Measurements from ENCODE around the gene CLPTM1L. TPM values are rescaled to one million over a fixed set of nuclear protein-coding genes. Genes with fewer than 3 reads are reported as not detected.
"Not testable (repeated sequence)": the region's sequence is repeated elsewhere in the genome, so short reads cannot be mapped to it uniquely, and the experiment has no call there.

Gene CLPTM1L
- total RNA-seq, 2 experiments from 2014 or later, result 80.9 to 82.7 TPM

- DNase-seq (no peak), ATAC-seq (ENCODE audit: low read depth) (no peak)
- Mint-ChIP-seq H3K36me3 (no peaks in the 10 kb centered on the region), H3K27me3 (peaks cover 20% of the 10 kb centered on the region), H3K4me3 (no peak overlapping the region), H3K27ac (no peak overlapping the region), H3K4me1 (no peaks in the 10 kb centered on the region), H3K9me3 (no peaks in the 10 kb centered on the region)
- POLR2A ChIA-PET, result interaction anchor here (1.2 kb wide), 1 partner anchor 10 kb away, joined by 3 read pairs; no protein-coding TSS in a partner anchor
Measured at GRCh38 chr5:1294206-1294834, 50.6 kb downstream of the CLPTM1L start.

GRCh38 chr5:1293416-1294205 lies 51.3 kb downstream of the CLPTM1L start:
- H3K4me3 Mint-ChIP-seq, result no peak overlapping the region
- no peaks in the 10 kb centered on the region for H3K4me1 Mint-ChIP-seq
- no peaks in the 10 kb centered on the region for H3K36me3 Mint-ChIP-seq
- DNase-seq (no peak), ATAC-seq (ENCODE audit: low read depth) (no peak)
- H3K27ac Mint-ChIP-seq, result no peak overlapping the region
- POLR2A ChIA-PET, result interaction anchor here (1.2 kb wide), 1 partner anchor 9 kb away, joined by 3 read pairs; no protein-coding TSS in a partner anchor
- no peaks in the 10 kb centered on the region for H3K9me3 Mint-ChIP-seq
- H3K27me3 Mint-ChIP-seq, result peaks cover 18% of the 10 kb centered on the region

- Mint-ChIP-seq H3K36me3 (peaks cover 1% of the 10 kb centered on the region), H3K4me1 (no peaks in the 10 kb centered on the region), H3K9me3 (peaks cover 2% of the 10 kb centered on the region), H3K4me3 (no peak overlapping the region), H3K27me3 (peaks cover 18% of the 10 kb centered on the region), H3K27ac (no peak overlapping the region)
- DNase-seq (no peak), ATAC-seq (ENCODE audit: low read depth) (no peak)
- POLR2A ChIA-PET, result no interaction called here
Measured at GRCh38 chr5:1292846-1293415, 52.0 kb downstream of the CLPTM1L start.

- peaks cover 15% of the 10 kb centered on the region for H3K27me3 Mint-ChIP-seq
- ATAC-seq (ENCODE audit: low read depth) (no peak), DNase-seq (no peak)
- peaks cover 1% of the 10 kb centered on the region for H3K36me3 Mint-ChIP-seq
- H3K4me1 Mint-ChIP-seq, result no peaks in the 10 kb centered on the region
- H3K27ac Mint-ChIP-seq, result no peak overlapping the region
- POLR2A ChIA-PET, result no interaction called here
- H3K4me3 Mint-ChIP-seq, result no peak overlapping the region
- H3K9me3 Mint-ChIP-seq, result peaks cover 4% of the 10 kb centered on the region
Measured at GRCh38 chr5:1292139-1292538, 52.8 kb downstream of the CLPTM1L start.

GRCh38 chr5:1291611-1292080 lies 53.3 kb downstream of the CLPTM1L start:
- ATAC-seq (ENCODE audit: low read depth) (no peak), DNase-seq (no peak)
- Mint-ChIP-seq H3K4me1 (no peaks in the 10 kb centered on the region), H3K9me3 (peaks cover 4% of the 10 kb centered on the region), H3K27me3 (peaks cover 11% of the 10 kb centered on the region), H3K36me3 (peaks cover 1% of the 10 kb centered on the region), H3K27ac (no peak overlapping the region), H3K4me3 (no peak overlapping the region)
- POLR2A ChIA-PET, result no interaction called here

- H3K4me3 Mint-ChIP-seq; DNase-seq; H3K9me3 Mint-ChIP-seq; ATAC-seq (ENCODE audit: low read depth); H3K36me3 Mint-ChIP-seq; H3K27me3 Mint-ChIP-seq; POLR2A ChIA-PET; H3K27ac Mint-ChIP-seq; H3K4me1 Mint-ChIP-seq: not testable (repeated sequence)
Measured at GRCh38 chr5:1290956-1291355, 53.9 kb downstream of the CLPTM1L start.

GRCh38 chr5:1289559-1289958 lies 55.3 kb downstream of the CLPTM1L start:
- H3K4me3 Mint-ChIP-seq; H3K36me3 Mint-ChIP-seq; POLR2A ChIA-PET; H3K9me3 Mint-ChIP-seq; H3K4me1 Mint-ChIP-seq; H3K27me3 Mint-ChIP-seq; H3K27ac Mint-ChIP-seq; ATAC-seq (ENCODE audit: low read depth): not testable (repeated sequence)
- peak; percentile 24 for DNase-seq

- Mint-ChIP-seq H3K36me3 (peaks cover 1% of the 10 kb centered on the region), H3K4me1 (no peaks in the 10 kb centered on the region), H3K4me3 (no peak overlapping the region), H3K27ac (no peak overlapping the region), H3K9me3 (peaks cover 4% of the 10 kb centered on the region), H3K27me3 (no peaks in the 10 kb centered on the region)
- POLR2A ChIA-PET, result no interaction called here
- peak; percentile 25 for DNase-seq
- no peak for ATAC-seq (ENCODE audit: low read depth)
Measured at GRCh38 chr5:1288439-1289335, 56.2 kb downstream of the CLPTM1L start.

GRCh38 chr5:1285883-1286291 lies 59.0 kb downstream of the CLPTM1L start:
- Mint-ChIP-seq H3K27ac (no peak overlapping the region), H3K27me3 (no peaks in the 10 kb centered on the region), H3K4me1 (no peaks in the 10 kb centered on the region), H3K9me3 (peaks cover 4% of the 10 kb centered on the region), H3K4me3 (no peak overlapping the region), H3K36me3 (peaks cover 1% of the 10 kb centered on the region)
- POLR2A ChIA-PET, result no interaction called here
- DNase-seq, result no peak
- ATAC-seq (ENCODE audit: low read depth), result no peak

GRCh38 chr5:1285141-1285540 lies 59.8 kb downstream of the CLPTM1L start:
- H3K9me3 Mint-ChIP-seq, result peaks cover 4% of the 10 kb centered on the region
- no peak overlapping the region for H3K4me3 Mint-ChIP-seq
- POLR2A ChIA-PET, result interaction anchor here (0.9 kb wide), 1 partner anchor 9 kb away, joined by 3 read pairs; the partner anchor contains the start of gene TERT
- no peak overlapping the region for H3K27ac Mint-ChIP-seq
- peaks cover 1% of the 10 kb centered on the region for H3K36me3 Mint-ChIP-seq
- no peaks in the 10 kb centered on the region for H3K27me3 Mint-ChIP-seq
- no peak for DNase-seq
- no peak for ATAC-seq (ENCODE audit: low read depth)
- no peaks in the 10 kb centered on the region for H3K4me1 Mint-ChIP-seq

GRCh38 chr5:1284336-1284970 lies 60.4 kb downstream of the CLPTM1L start:
- not testable (repeated sequence) for H3K27ac Mint-ChIP-seq; H3K36me3 Mint-ChIP-seq; H3K27me3 Mint-ChIP-seq; H3K9me3 Mint-ChIP-seq; H3K4me3 Mint-ChIP-seq; ATAC-seq (ENCODE audit: low read depth); H3K4me1 Mint-ChIP-seq; DNase-seq
- POLR2A ChIA-PET, result interaction anchor here (0.9 kb wide), 1 partner anchor 10 kb away, joined by 3 read pairs; the partner anchor contains the start of gene TERT

- H3K9me3 Mint-ChIP-seq; H3K4me1 Mint-ChIP-seq; POLR2A ChIA-PET; H3K27ac Mint-ChIP-seq; H3K27me3 Mint-ChIP-seq; H3K36me3 Mint-ChIP-seq; ATAC-seq (ENCODE audit: low read depth); H3K4me3 Mint-ChIP-seq: not testable (repeated sequence)
- DNase-seq, result peak; percentile 17
Measured at GRCh38 chr5:1283729-1284041, 61.2 kb downstream of the CLPTM1L start.
